H1 (cell line): ENCODE data around the gene DUSP1. TPM values are rescaled to one million over a fixed set of nuclear protein-coding genes. Genes with fewer than 3 reads are reported as not detected.

Experiments
- CTCF ChIA-PET: fragments of 300-600 bp; sonication (Branson Sonifier 250); formaldehyde crosslinking; loops from one replicate; lab custom pipeline; 2021; ENCODE audit not compliant: partially characterized antibody; lab: Charles Lee
- POLR2A ChIA-PET: fragments of 300-600 bp; sonication (Branson Sonifier 250); formaldehyde crosslinking; loops from one replicate; lab custom pipeline; 2021; ENCODE audit warnings: inconsistent platforms; ENCODE audit not compliant: partially characterized antibody; lab: Charles Lee
- DNase-seq, 2 experiments: peaks; one replicate each; pipeline versions ENCODE4 v3.0.0 to v3.0.0-alpha.2; 2010 to 2022; ENCODE audit warnings: low spot score in 2 of 2, low read depth in 1 of 2, mixed read lengths in 1 of 2
- FAIRE-seq: peaks from 2 replicates; lab custom pipeline; 2011; peaks lifted over from hg19 to GRCh38; lab: Jason Lieb, UNC
- H2AFZ ChIP-seq: 2 replicates; pipeline ENCODE4 v1.8.1; 2012; ENCODE audit warnings: low read length, inconsistent platforms
- H2AK5ac ChIP-seq: 2 replicates; pipeline ENCODE4 v1.6.1; 2013; ENCODE audit warnings: low read depth, low read length
- H2BK120ac ChIP-seq: replicated peaks from 2 replicates; pipeline ENCODE3; 2013; ENCODE audit warnings: low read depth, low read length, inconsistent platforms
- H2BK12ac ChIP-seq: 2 replicates; pipeline ENCODE4 v1.6.1; 2013; ENCODE audit warnings: low read depth, low read length
- H2BK15ac ChIP-seq: 2 replicates; pipeline ENCODE4 v1.6.1; 2013; ENCODE audit warnings: low read length
- H2BK20ac ChIP-seq: 2 replicates; pipeline ENCODE4 v1.6.1; 2013; ENCODE audit warnings: low read length
- H2BK5ac ChIP-seq: 2 replicates; pipeline ENCODE4 v1.6.1; 2013; ENCODE audit warnings: low read depth, low read length
- H3K14ac ChIP-seq: 2 replicates; pipeline ENCODE4 v1.6.1; 2013; ENCODE audit warnings: inconsistent platforms; ENCODE audit not compliant: insufficient read length
- H3K18ac ChIP-seq: 2 replicates; pipeline ENCODE4 v1.6.1; 2013; ENCODE audit warnings: low read length; ENCODE audit errors: extremely low read depth
- H3K23ac ChIP-seq: 2 replicates; pipeline ENCODE4 v1.6.1; 2013; ENCODE audit warnings: inconsistent platforms; ENCODE audit not compliant: insufficient read length
- H3K23me2 ChIP-seq: 2 replicates; pipeline ENCODE4 v1.6.1; 2013; ENCODE audit warnings: low read depth, low read length
- H3K27ac ChIP-seq: 2 replicates; pipeline ENCODE4 v1.6.1; 2011; ENCODE audit warnings: low read depth, low read length, inconsistent platforms
- H3K27me3 ChIP-seq, 4 experiments: replicated peaks in 1 of 4; 1 replicate in 1 of 4; 2 replicates in 3 of 4; pipeline versions ENCODE4 v1.6.1 to v1.8.1; 2011 to 2013; ENCODE audit warnings: low read length in 3 of 4, mild to moderate bottlenecking in 3 of 4, inconsistent platforms in 2 of 4, mixed read lengths in 2 of 4, moderate library complexity in 1 of 4; ENCODE audit not compliant: control insufficient read depth in 3 of 4, insufficient read depth in 3 of 4; ENCODE audit errors: extremely low read depth in 1 of 4
- H3K36me3 ChIP-seq, 4 experiments: 2 replicates each; pipeline versions ENCODE4 v1.6.1 to v1.8.1; 2011 to 2013; ENCODE audit warnings: mild to moderate bottlenecking in 4 of 4, low read length in 3 of 4, moderate library complexity in 2 of 4, control low read depth in 1 of 4, inconsistent platforms in 1 of 4; ENCODE audit not compliant: insufficient read depth in 4 of 4, control insufficient read depth in 2 of 4
- H3K4ac ChIP-seq: replicated peaks from 2 replicates; pipeline ENCODE3; 2013; ENCODE audit warnings: low read length, low read depth, mixed read lengths, inconsistent platforms; ENCODE audit not compliant: insufficient read length
- H3K4me1 ChIP-seq, 4 experiments: replicated peaks in 1 of 4; 1 replicate in 1 of 4; 2 replicates in 3 of 4; pipeline versions ENCODE4 v1.6.1 to v1.8.1; 2011 to 2013; ENCODE audit warnings: low read length in 3 of 4, inconsistent platforms in 2 of 4, mixed read lengths in 1 of 4; ENCODE audit not compliant: insufficient read depth in 4 of 4, control insufficient read depth in 3 of 4
- H3K4me2 ChIP-seq, 2 experiments: 2 replicates each; pipeline versions ENCODE4 v1.6.1 to v1.8.1; 2011 to 2013; ENCODE audit warnings: low read depth in 2 of 2, low read length in 2 of 2, control low read depth in 1 of 2, inconsistent platforms in 1 of 2, mild to moderate bottlenecking in 1 of 2; ENCODE audit not compliant: insufficient read depth in 1 of 2
- H3K4me3 ChIP-seq, 4 experiments: fragments of 200-600, 300-600 bp in 1 of 4; sonication (generic), shearing (Covaris generic), sonication (Bioruptor Twin) in 1 of 4; 2 replicates each; pipeline versions ENCODE4 v1.5.1 to v1.8.1; 2011 to 2016; ENCODE audit warnings: low read length in 4 of 4, low read depth in 3 of 4, control low read depth in 2 of 4, inconsistent platforms in 2 of 4, mild to moderate bottlenecking in 2 of 4, mixed read lengths in 1 of 4, moderate library complexity in 1 of 4; ENCODE audit not compliant: insufficient read depth in 2 of 4; ENCODE audit errors: extremely low read depth in 1 of 4
- H3K56ac ChIP-seq: replicated peaks from 2 replicates; pipeline ENCODE3; 2013; ENCODE audit warnings: low read depth, mild to moderate bottlenecking, mixed read lengths, low read length, inconsistent platforms; ENCODE audit not compliant: insufficient read length
- H3K79me1 ChIP-seq: 2 replicates; pipeline ENCODE4 v1.6.1; 2013; ENCODE audit warnings: low read depth, low read length, control low read depth
- H3K79me2 ChIP-seq, 2 experiments: 2 replicates each; pipeline versions ENCODE4 v1.6.1 to v1.8.1; 2012 to 2013; ENCODE audit warnings: low read length in 2 of 2, mild to moderate bottlenecking in 2 of 2, inconsistent platforms in 1 of 2; ENCODE audit not compliant: insufficient read depth in 2 of 2, control insufficient read depth in 1 of 2
- H3K9ac ChIP-seq, 4 experiments: replicated peaks in 1 of 4; 1 replicate in 1 of 4; 2 replicates in 3 of 4; pipeline versions ENCODE4 v1.6.1 to v1.8.1; 2011 to 2013; ENCODE audit warnings: low read depth in 3 of 4, low read length in 3 of 4, control low read depth in 2 of 4, mild to moderate bottlenecking in 2 of 4, moderate library complexity in 2 of 4, inconsistent platforms in 1 of 4; ENCODE audit errors: extremely low read depth in 1 of 4
- H3K9me3 ChIP-seq, 2 experiments: 2 replicates each; pipeline versions ENCODE4 v1.6.1 to v1.8.1; 2012 to 2013; ENCODE audit warnings: mild to moderate bottlenecking in 2 of 2, moderate library complexity in 2 of 2, control low read depth in 1 of 2, inconsistent platforms in 1 of 2, low read depth in 1 of 2, low read length in 1 of 2, mixed read lengths in 1 of 2; ENCODE audit not compliant: insufficient read depth in 2 of 2
- H4K20me1 ChIP-seq, 2 experiments: replicated peaks in 1 of 2; 2 replicates each; pipeline versions ENCODE3 to v1.8.1; 2011 to 2013; ENCODE audit warnings: inconsistent platforms in 2 of 2, low read length in 2 of 2, mild to moderate bottlenecking in 1 of 2; ENCODE audit not compliant: insufficient read depth in 2 of 2, control insufficient read depth in 1 of 2
- H4K5ac ChIP-seq: 2 replicates; pipeline ENCODE4 v1.6.1; 2013; ENCODE audit warnings: low read length, low read depth, mixed read lengths, inconsistent platforms; ENCODE audit not compliant: insufficient read length
- H4K8ac ChIP-seq: 2 replicates; pipeline ENCODE4 v1.8.0; 2013; ENCODE audit warnings: mild to moderate bottlenecking, moderate library complexity, low read length, inconsistent platforms; ENCODE audit not compliant: insufficient read depth; ENCODE audit errors: extremely low read depth
- H4K91ac ChIP-seq: replicated peaks from 2 replicates; pipeline ENCODE3; 2013; ENCODE audit warnings: low read length, mixed read lengths, inconsistent platforms; ENCODE audit not compliant: insufficient read length
- ASH2L ChIP-seq: fragments of 200-600, 300-600 bp; sonication (generic); IDR thresholded peaks from one replicate; pipeline ENCODE4 v1.7.1; 2017; ENCODE audit warnings: low read length
- ATF3 ChIP-seq: IDR thresholded peaks from 2 replicates; pipeline ENCODE4 v1.6.1; 2011; ENCODE audit warnings: low read depth, mild to moderate bottlenecking, low read length; ENCODE audit not compliant: insufficient read depth
- CTBP2 ChIP-seq: IDR thresholded peaks from 2 replicates; pipeline ENCODE4 v1.7.0; 2011; ENCODE audit warnings: borderline replicate concordance, mild to moderate bottlenecking, moderate library complexity, mixed read lengths, low read length; ENCODE audit not compliant: insufficient read depth, insufficient read length
- EGR1 ChIP-seq: IDR thresholded peaks from 2 replicates; pipeline ENCODE4 v1.6.1; 2011; ENCODE audit warnings: low read depth, low read length, borderline replicate concordance
- FOSL1 ChIP-seq: IDR thresholded peaks from 2 replicates; pipeline ENCODE4 v1.6.1; 2011; ENCODE audit warnings: mild to moderate bottlenecking, low read depth, low read length, moderate library complexity; ENCODE audit not compliant: insufficient read depth
- KDM4A ChIP-seq: IDR thresholded peaks from one replicate; pipeline ENCODE4 v1.7.1; 2012; ENCODE audit warnings: low read depth, mild to moderate bottlenecking, moderate library complexity, low read length, inconsistent platforms; ENCODE audit not compliant: severe bottlenecking
- NRF1 ChIP-seq: IDR thresholded peaks from 2 replicates; pipeline ENCODE4 v1.6.1; 2011; ENCODE audit warnings: mild to moderate bottlenecking, low read depth, low read length, improper control_type of control experiment
- POLR2A ChIP-seq, 2 experiments: IDR thresholded peaks; 1 replicate in 1 of 2; 2 replicates in 1 of 2; pipeline ENCODE4 v1.6.1; 2011; ENCODE audit warnings: low read depth in 2 of 2, low read length in 2 of 2, mild to moderate bottlenecking in 2 of 2; ENCODE audit errors: control extremely low read depth in 1 of 2
- POLR2AphosphoS5 ChIP-seq: IDR thresholded peaks from 2 replicates; pipeline ENCODE4 v1.6.1; 2011; ENCODE audit warnings: low read depth, low read length
- POU5F1 ChIP-seq: IDR thresholded peaks from 2 replicates; pipeline ENCODE4 v1.6.1; 2011; ENCODE audit warnings: low read depth, mild to moderate bottlenecking, low read length, moderate library complexity
- RBBP5 ChIP-seq: IDR thresholded peaks from 2 replicates; pipeline ENCODE4 v1.7.1; 2012; ENCODE audit warnings: low read depth, mild to moderate bottlenecking, inconsistent platforms, low read length, moderate library complexity, borderline replicate concordance
- RFX5 ChIP-seq: IDR thresholded peaks from 2 replicates; pipeline ENCODE4 v1.6.1; 2011; ENCODE audit warnings: low read depth, low read length, improper control_type of control experiment, borderline replicate concordance
- SIRT6 ChIP-seq: IDR thresholded peaks from one replicate; pipeline ENCODE4 v1.7.1; 2012; ENCODE audit warnings: low read length, inconsistent platforms
- TAF1 ChIP-seq: IDR thresholded peaks from 2 replicates; pipeline ENCODE4 v1.6.1; 2011; ENCODE audit warnings: mild to moderate bottlenecking, low read depth, low read length
- WGBS, 2 experiments: shearing (Covaris generic) in 1 of 2; methylation state at CpG; one replicate each; pipeline versions ENCODE4 v1.1.6 to v1.1.7; 2013 to 2015; ENCODE audit warnings: low lambda C conversion rate in 2 of 2, mixed read lengths in 2 of 2, inconsistent platforms in 1 of 2, low coverage in 1 of 2, missing lambda C conversion rate in 1 of 2; ENCODE audit not compliant: insufficient replicate concordance in 2 of 2, insufficient coverage in 1 of 2, insufficient read length in 1 of 2; ENCODE audit errors: extremely low coverage in 1 of 2, missing lambda C conversion rate in 1 of 2; 5-methylcytosine and 5-hydroxymethylcytosine counted together
- polyA plus RNA-seq, 7 experiments: library from polyadenylated mRNA; depleted of rRNA in 3 of 7; stranded (reverse) in 5 of 7; unstranded in 2 of 7; fragments of >200 nt in 5 of 7; fragments of 200-250 nt in 2 of 7; gene quantifications; 1 replicate in 5 of 7; 2 replicates in 1 of 7; 4 replicates in 1 of 7; pipeline versions ENCODE4 v1.2.1 to v1.2.3, GENCODE V29; 2011 to 2013; ENCODE audit warnings: missing spikeins in 2 of 7, mixed read lengths in 2 of 7
- total RNA-seq: library from RNA; stranded (reverse); fragmentation: NEBNext Ultra II Directional; extraction: Animal tissue kit (Norgen Biotek cat#: 25700); gene quantifications from 2 replicates; pipeline ENCODE4 v1.2.1, GENCODE V29; 2021

DUSP1 gene
- total and polyA plus RNA-seq, 2 of the 8 experiments (the other 6 are each of a cell fraction or from before 2014, with no cell fraction given) = 6.5 to 11.7 TPM

DNA sequence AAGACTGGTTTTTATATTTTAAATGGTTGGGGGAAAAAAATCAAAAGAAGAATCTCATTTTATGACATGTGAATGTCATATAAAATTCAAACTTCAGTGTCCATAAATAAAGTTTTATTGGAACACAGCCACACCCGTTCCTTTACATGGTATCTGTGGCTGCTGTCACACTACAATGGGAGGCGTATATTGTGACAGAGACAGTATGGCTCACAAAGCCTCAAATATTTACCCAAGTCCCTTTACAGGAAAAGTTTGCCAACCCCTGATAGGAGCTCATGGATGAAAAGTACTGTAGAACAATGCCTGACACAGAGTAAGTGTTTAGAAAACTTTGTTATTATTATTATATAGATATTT is 5.2 kb upstream of the DUSP1 start:
- Histone ChIP-seq H3K4me1 (peaks cover 0 to 9% (median 2%) of the 10 kb centered on the region in 4 experiments; a peak in 3 of 7 replicates), H2AFZ (no peak overlapping the region), H3K79me1 (no peaks in the 10 kb centered on the region), H2BK12ac (no peak overlapping the region), H3K4me3 (no peak overlapping the region), H3K9ac (no peak overlapping the region), H3K4ac (no peak overlapping the region), H2BK5ac (no peak overlapping the region), H4K8ac (no peak overlapping the region), H3K9me3 (no peaks in the 10 kb centered on the region), H4K91ac (no peak overlapping the region), H3K23me2 (peaks cover 8% of the 10 kb centered on the region; the same call in 1 of the 2 replicates), H4K5ac (no peak overlapping the region), H2AK5ac (no peak overlapping the region), H2BK15ac (no peak overlapping the region), H3K23ac (no peak overlapping the region), H3K18ac (no peak overlapping the region), H3K36me3 (no peaks in the 10 kb centered on the region), H3K56ac (no peak overlapping the region), H2BK20ac (no peak overlapping the region), H3K27me3 (peaks cover 0 to 16% (median 10%) of the 10 kb centered on the region in 4 experiments; a peak in 6 of 7 replicates), H3K79me2 (no peaks in the 10 kb centered on the region), H3K27ac (no peak overlapping the region), H4K20me1 (no peaks in the 10 kb centered on the region), H3K14ac (no peak overlapping the region), H3K4me2 (no peak overlapping the region), H2BK120ac (no peak overlapping the region)
- WGBS, 2 experiments = 89% methylated on average over 2 of the region's 2 CpGs; no CpG with 5 or more reads in 1 of the 2 experiments
- no peak for TF ChIP-seq POU5F1
- TF ChIP-seq RBBP5 = no peak
- no peak for TF ChIP-seq ASH2L
- TF ChIP-seq TAF1 = no peak
- no peak for TF ChIP-seq RFX5
- no peak for TF ChIP-seq KDM4A
- TF ChIP-seq NRF1 = no peak
- TF ChIP-seq EGR1 = no peak
- TF ChIP-seq POLR2AphosphoS5 = no peak
- no peak for TF ChIP-seq CTBP2
- TF ChIP-seq FOSL1 = no peak
- no peak for TF ChIP-seq POLR2A (IDR thresholded peaks at IDR 0.05; ENCODE audit: control extremely low read depth in 1 of 2, low read depth in 2 of 2, low read length in 2 of 2)
- no peak for TF ChIP-seq ATF3
- no peak for TF ChIP-seq SIRT6
- CTCF ChIA-PET = interaction anchor here (0.7 to 4.0 kb wide), 7 partner anchors 8 to 156 kb away, joined by 3 to 17 read pairs (median 4); no protein-coding TSS in a partner anchor
- DNase-seq = no peak
- POLR2A ChIA-PET = no interaction called here
- no peak for FAIRE-seq
